Activated CD4-positive, alpha-beta T cell treated with anti-CD3 and anti-CD28 coated beads for 36 hours (primary cell): Measurements from ENCODE around the gene ZNF865. TPM values are rescaled to one million over a fixed set of nuclear protein-coding genes. Genes with fewer than 3 reads are reported as not detected.

ENCODE experiments used
- ATAC-seq: fragments of 200-7000 bp; cut with Tn5 transposase; one replicate; pipeline ENCODE4 v1.10.0; 2021; ENCODE audit warnings: mild to moderate bottlenecking, moderate library complexity
- CTCF ChIA-PET: fragments of 350-600 bp; sonication (Branson Sonifier 250); formaldehyde crosslinking; loops from one replicate; lab custom pipeline; 2021; ENCODE audit warnings: antibody characterized with exemption; lab: Charles Lee
- POLR2A ChIA-PET: fragments of 350-600 bp; sonication (Branson Sonifier 250); formaldehyde crosslinking; loops from one replicate; lab custom pipeline; 2021; ENCODE audit warnings: antibody characterized with exemption, inconsistent platforms; lab: Charles Lee
- DNase-seq: peaks from one replicate; pipeline ENCODE4 v3.0.0-alpha.2; 2020
- H3K27ac Mint-ChIP-seq: one replicate; pipeline ENCODE4 v1.8.0; 2021; ENCODE audit warnings: mixed read lengths
- H3K27me3 Mint-ChIP-seq: one replicate; pipeline ENCODE4 v1.8.0; 2021; ENCODE audit warnings: mixed read lengths
- H3K36me3 Mint-ChIP-seq: one replicate; pipeline ENCODE4 v1.8.0; 2021; ENCODE audit warnings: low read depth, mixed read lengths
- H3K4me1 Mint-ChIP-seq: one replicate; pipeline ENCODE4 v1.8.0; 2021; ENCODE audit warnings: mixed read lengths
- H3K4me3 Mint-ChIP-seq: one replicate; pipeline ENCODE4 v1.8.0; 2021; ENCODE audit warnings: mild to moderate bottlenecking, moderate library complexity, mixed read lengths
- H3K9me3 Mint-ChIP-seq: one replicate; pipeline ENCODE4 v1.8.0; 2021; ENCODE audit warnings: low read depth, mixed read lengths
- intact Hi-C, 2 experiments: fragments of 100-400 bp; cut with DNase I in 1 of 2; cut with micrococcal nuclease in 1 of 2; formaldehyde crosslinking; loops; one replicate each; pipeline versions ENCODE4 v1.14.2 to v1.15.1; 2022 to 2024; cut with DNase I, micrococcal nuclease
- total RNA-seq, 2 experiments: library from RNA; stranded (reverse); gene quantifications; one replicate each; pipeline ENCODE4 v1.2.3, GENCODE V29; 2021

Gene ZNF865
- total RNA-seq, 2 experiments from 2014 or later: 11.4 to 12.1 TPM

- DNase-seq (peak; percentile 52), ATAC-seq (no peak)
- ChIA-PET CTCF (interaction anchor here (0.6 to 2.5 kb wide), 8 partner anchors 9 to 51 kb away, joined by 3 to 19 read pairs (median 4); partner anchors contain the start of genes CCDC106 and ZNF865), POLR2A (interaction anchor here (0.8 to 1.6 kb wide), 9 partner anchors 9 to 1208 kb away, joined by 3 to 14 read pairs (median 4); partner anchors contain the start of genes LENG8 and ZNF784)
- Mint-ChIP-seq H3K27ac (peak overlapping the region; percentile 92), H3K4me1 (peaks cover 31% of the 10 kb centered on the region), H3K4me3 (peak overlapping the region; percentile 86), H3K9me3 (no peaks in the 10 kb centered on the region), H3K27me3 (no peaks in the 10 kb centered on the region), H3K36me3 (peaks cover 46% of the 10 kb centered on the region)
- intact Hi-C loops: loop anchor here (2.0 to 10.0 kb wide), 2 partner anchors 14 to 1792 kb away; partner anchors contain the start of gene MYADM (in 1 of the 2)
Observed at GRCh38 chr19:55656988-55657747, 51.7 kb downstream of the ZNF865 start.

GRCh38 chr19:55658846-55659459, 53.5 kb downstream of the ZNF865 start:
- POLR2A ChIA-PET: no interaction called here
- DNase-seq (no peak), ATAC-seq (no peak)
- intact Hi-C loops: loop anchor here in 1 of 2 experiments (10.0 kb wide), 1 partner anchor 1794 kb away; the partner anchor contains the start of gene MYADM
- Mint-ChIP-seq H3K9me3 (no peaks in the 10 kb centered on the region), H3K36me3 (peaks cover 60% of the 10 kb centered on the region), H3K27me3 (no peaks in the 10 kb centered on the region), H3K4me1 (peaks cover 36% of the 10 kb centered on the region), H3K4me3 (no peak overlapping the region), H3K27ac (no peak overlapping the region)
- CTCF ChIA-PET: interaction anchor here (1.7 kb wide), 1 partner anchor 12 kb away, joined by 5 read pairs; no protein-coding TSS in a partner anchor

- ChIA-PET POLR2A (no interaction called here), CTCF (interaction anchor here (1.7 kb wide), 1 partner anchor 11 kb away, joined by 5 read pairs; no protein-coding TSS in a partner anchor)
- ATAC-seq (no peak), DNase-seq (no peak)
- Mint-ChIP-seq H3K27ac (peak overlapping the region; percentile 47), H3K27me3 (no peaks in the 10 kb centered on the region), H3K4me1 (peaks cover 36% of the 10 kb centered on the region), H3K4me3 (no peak overlapping the region), H3K9me3 (no peaks in the 10 kb centered on the region), H3K36me3 (peaks cover 67% of the 10 kb centered on the region)
- intact Hi-C loops: loop anchor here in 1 of 2 experiments (10.0 kb wide), 1 partner anchor 1795 kb away; the partner anchor contains the start of gene MYADM
Observed at GRCh38 chr19:55659822-55660221, 54.4 kb downstream of the ZNF865 start.

GRCh38 chr19:55660404-55660803, 55.0 kb downstream of the ZNF865 start:
- POLR2A ChIA-PET: no interaction called here

GRCh38 chr19:55660991-55661390, 55.5 kb downstream of the ZNF865 start:
- Mint-ChIP-seq H3K27ac (no peak overlapping the region), H3K27me3 (no peaks in the 10 kb centered on the region), H3K36me3 (peaks cover 64% of the 10 kb centered on the region), H3K9me3 (no peaks in the 10 kb centered on the region), H3K4me3 (no peak overlapping the region), H3K4me1 (peaks cover 36% of the 10 kb centered on the region)
- CTCF ChIA-PET: no interaction called here
- DNase-seq (no peak), ATAC-seq (no peak)
- intact Hi-C loops: no loop called here
- POLR2A ChIA-PET: no interaction called here

More at GRCh38 chr19:55660404-55660803, 55.0 kb downstream of the ZNF865 start:
- Mint-ChIP-seq H3K4me1 (peaks cover 36% of the 10 kb centered on the region), H3K36me3 (peaks cover 67% of the 10 kb centered on the region), H3K27me3 (no peaks in the 10 kb centered on the region), H3K4me3 (no peak overlapping the region), H3K27ac (no peak overlapping the region), H3K9me3 (no peaks in the 10 kb centered on the region)
- CTCF ChIA-PET: interaction anchor here (1.7 kb wide), 1 partner anchor 11 kb away, joined by 5 read pairs; no protein-coding TSS in a partner anchor
- ATAC-seq (no peak), DNase-seq (no peak)
- intact Hi-C loops: no loop called here

GRCh38 chr19:55661826-55662225, 56.4 kb downstream of the ZNF865 start:
- Mint-ChIP-seq H3K4me1 (peaks cover 36% of the 10 kb centered on the region), H3K9me3 (no peaks in the 10 kb centered on the region), H3K36me3 (peaks cover 59% of the 10 kb centered on the region), H3K4me3 (no peak overlapping the region), H3K27me3 (no peaks in the 10 kb centered on the region), H3K27ac (peak overlapping the region; percentile 21)
- ATAC-seq: no peak
- intact Hi-C loops: no loop called here
- ChIA-PET POLR2A (no interaction called here), CTCF (no interaction called here)
- no peak for DNase-seq

GRCh38 chr19:55663846-55664536, 58.5 kb downstream of the ZNF865 start:
- no peaks in the 10 kb centered on the region for H3K9me3 Mint-ChIP-seq
- DNase-seq: no peak
- POLR2A ChIA-PET: no interaction called here

GRCh38 chr19:55666343-55667005, 61.0 kb downstream of the ZNF865 start:
- Mint-ChIP-seq H3K27ac (no peak overlapping the region), H3K4me3 (no peak overlapping the region), H3K4me1 (peaks cover 20% of the 10 kb centered on the region), H3K9me3 (no peaks in the 10 kb centered on the region), H3K36me3 (peaks cover 65% of the 10 kb centered on the region), H3K27me3 (no peaks in the 10 kb centered on the region)
- intact Hi-C loops: no loop called here
- DNase-seq (no peak), ATAC-seq (no peak)
- POLR2A ChIA-PET: interaction anchor here (0.8 kb wide), 2 partner anchors 9 to 10 kb away, joined by 3 to 5 read pairs; no protein-coding TSS in a partner anchor
- CTCF ChIA-PET: no interaction called here

More at GRCh38 chr19:55663846-55664536, 58.5 kb downstream of the ZNF865 start:
- Mint-ChIP-seq H3K4me3 (no peak overlapping the region), H3K4me1 (peaks cover 17% of the 10 kb centered on the region), H3K36me3 (peaks cover 57% of the 10 kb centered on the region), H3K27me3 (no peaks in the 10 kb centered on the region), H3K27ac (peak overlapping the region; percentile 26)
- CTCF ChIA-PET: interaction anchor here (1.5 kb wide), 1 partner anchor 9 kb away, joined by 5 read pairs; the partner anchor contains the start of gene U2AF2
- intact Hi-C loops: no loop called here
- no peak for ATAC-seq
